Karpas-422 (cell line): Measurements from ENCODE around the gene AGAP2. TPM values are rescaled to one million over a fixed set of nuclear protein-coding genes. Genes with fewer than 3 reads are reported as not detected.
"Not testable (repeated sequence)": the region's sequence is repeated elsewhere in the genome, so short reads cannot be mapped to it uniquely, and the experiment has no call there.

Source experiments
- DNase-seq: peaks from one replicate; pipeline ENCODE4 v3.0.0-alpha.2; 2015
- H2AFZ ChIP-seq: fragments of 200-600 bp; sonication (generic); 2 replicates; pipeline ENCODE4 v1.6.1; 2014; ENCODE audit warnings: antibody characterized with exemption, low read length, mixed read lengths
- H3K27ac ChIP-seq: fragments of 200-600 bp; sonication (generic); 2 replicates; pipeline ENCODE4 v1.5.1; 2014; ENCODE audit warnings: mild to moderate bottlenecking, low read length, moderate library complexity
- H3K27me3 ChIP-seq: fragments of 200-600 bp; sonication (generic); 2 replicates; pipeline ENCODE4 v1.6.1; 2014; ENCODE audit warnings: low read length, mixed read lengths
- H3K36me3 ChIP-seq: fragments of 200-600 bp; sonication (generic); 2 replicates; pipeline ENCODE4 v1.6.1; 2014; ENCODE audit warnings: low read length, mixed read lengths; ENCODE audit not compliant: insufficient read depth
- H3K4me1 ChIP-seq: fragments of 200-600 bp; sonication (generic); 2 replicates; pipeline ENCODE4 v1.6.1; 2014; ENCODE audit warnings: mild to moderate bottlenecking, low read length, mixed read lengths
- H3K4me2 ChIP-seq: fragments of 200-600 bp; sonication (generic); 2 replicates; pipeline ENCODE4 v1.6.1; 2014; ENCODE audit warnings: low read length, low read depth, mild to moderate bottlenecking; ENCODE audit not compliant: poor library complexity, severe bottlenecking
- H3K4me3 ChIP-seq: fragments of 200-600 bp; sonication (generic); 2 replicates; pipeline ENCODE4 v1.5.1; 2014; ENCODE audit warnings: mild to moderate bottlenecking, antibody characterized with exemption, low read length, mixed read lengths
- H3K79me2 ChIP-seq: fragments of 200-600 bp; sonication (generic); 2 replicates; pipeline ENCODE4 v1.6.1; 2014; ENCODE audit warnings: mild to moderate bottlenecking, low read length, mixed read lengths
- H3K9ac ChIP-seq: fragments of 200-600 bp; sonication (generic); 2 replicates; pipeline ENCODE4 v1.6.0; 2014; ENCODE audit warnings: low read length
- H3K9me2 ChIP-seq: fragments of 200-600 bp; sonication (generic), shearing (Covaris generic); replicated peaks from 2 replicates; pipeline ENCODE4 v1.6.0; 2014; ENCODE audit warnings: mild to moderate bottlenecking, low read length, moderate library complexity; ENCODE audit not compliant: insufficient read depth
- H3K9me3 ChIP-seq: fragments of 300-700, 200-600 bp; sonication (generic); 2 replicates; pipeline ENCODE4 v1.6.1; 2014; ENCODE audit warnings: low read length, mixed read lengths
- H4K20me1 ChIP-seq: fragments of 200-600 bp; sonication (generic); 2 replicates; pipeline ENCODE4 v1.6.1; 2014; ENCODE audit warnings: mild to moderate bottlenecking, antibody characterized with exemption, low read length, low read depth; ENCODE audit not compliant: insufficient read depth
- total RNA-seq: library from RNA; depleted of rRNA; stranded (reverse); fragments of >200 nt; shearing (Covaris generic); gene quantifications from 2 replicates; pipeline ENCODE4 v1.2.3, GENCODE V29; 2014; ENCODE audit warnings: low replicate concordance

AGAP2 gene
- total RNA-seq, 1 experiment from 2014 or later = 6.7 TPM

DNA sequence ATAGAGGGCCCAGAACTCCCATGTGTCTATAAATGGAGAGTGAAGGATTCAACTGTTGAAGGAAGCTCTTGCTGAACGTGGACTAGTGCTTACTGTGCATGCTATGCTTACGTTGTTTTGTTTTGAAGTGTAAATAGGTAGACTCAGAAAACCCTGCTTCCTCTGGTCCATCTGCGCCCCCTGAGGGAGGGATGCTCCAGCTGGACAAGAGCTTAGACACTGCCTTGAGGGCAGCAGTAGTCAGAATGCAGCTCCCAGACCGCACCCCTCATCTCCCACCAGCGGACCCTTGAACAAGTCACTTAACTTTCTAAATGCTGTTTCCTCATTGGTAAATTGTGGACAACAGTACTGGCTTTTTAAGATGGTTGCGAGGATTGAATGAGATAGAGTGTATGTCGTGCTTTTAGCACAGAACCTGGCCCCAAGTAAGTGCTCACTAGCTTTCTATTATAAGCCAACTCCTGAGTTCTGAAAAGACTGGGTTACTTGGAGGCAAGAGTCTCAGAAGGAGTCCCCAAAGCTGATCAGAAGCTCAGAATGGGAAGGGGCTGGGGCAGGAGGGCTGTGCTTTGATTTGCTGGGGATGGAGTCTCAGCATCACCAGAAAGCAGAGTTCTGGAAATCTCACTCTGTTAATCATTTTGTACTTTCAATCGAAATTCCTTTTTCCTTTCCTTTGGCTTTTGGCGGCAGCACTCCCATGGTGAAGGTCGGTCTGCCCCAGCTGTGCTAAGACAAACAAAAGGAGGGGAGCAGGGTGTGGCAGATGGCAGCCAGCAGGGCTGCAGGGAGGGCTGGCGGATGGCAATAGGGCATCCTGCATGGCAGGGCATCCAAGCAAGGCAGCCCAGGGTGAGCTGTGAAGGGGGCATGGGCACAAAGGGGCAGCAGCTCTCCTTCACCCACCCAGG is 15.6 kb downstream of the AGAP2 start:
- no peaks in the 10 kb centered on the region for H3K4me1 ChIP-seq
- H4K20me1 ChIP-seq = no peaks in the 10 kb centered on the region
- no peaks in the 10 kb centered on the region for H3K79me2 ChIP-seq
- H3K4me2 ChIP-seq = no peak overlapping the region
- no peak overlapping the region for H2AFZ ChIP-seq
- no peaks in the 10 kb centered on the region for H3K27me3 ChIP-seq
- no peaks in the 10 kb centered on the region for H3K9me2 ChIP-seq
- no peak for DNase-seq
- no peak overlapping the region for H3K4me3 ChIP-seq
- H3K9ac ChIP-seq = no peak overlapping the region
- peaks cover 10% of the 10 kb centered on the region; the same call in 1 of the 2 replicates for H3K36me3 ChIP-seq
- H3K27ac ChIP-seq = no peak overlapping the region
- no peaks in the 10 kb centered on the region for H3K9me3 ChIP-seq

DNA sequence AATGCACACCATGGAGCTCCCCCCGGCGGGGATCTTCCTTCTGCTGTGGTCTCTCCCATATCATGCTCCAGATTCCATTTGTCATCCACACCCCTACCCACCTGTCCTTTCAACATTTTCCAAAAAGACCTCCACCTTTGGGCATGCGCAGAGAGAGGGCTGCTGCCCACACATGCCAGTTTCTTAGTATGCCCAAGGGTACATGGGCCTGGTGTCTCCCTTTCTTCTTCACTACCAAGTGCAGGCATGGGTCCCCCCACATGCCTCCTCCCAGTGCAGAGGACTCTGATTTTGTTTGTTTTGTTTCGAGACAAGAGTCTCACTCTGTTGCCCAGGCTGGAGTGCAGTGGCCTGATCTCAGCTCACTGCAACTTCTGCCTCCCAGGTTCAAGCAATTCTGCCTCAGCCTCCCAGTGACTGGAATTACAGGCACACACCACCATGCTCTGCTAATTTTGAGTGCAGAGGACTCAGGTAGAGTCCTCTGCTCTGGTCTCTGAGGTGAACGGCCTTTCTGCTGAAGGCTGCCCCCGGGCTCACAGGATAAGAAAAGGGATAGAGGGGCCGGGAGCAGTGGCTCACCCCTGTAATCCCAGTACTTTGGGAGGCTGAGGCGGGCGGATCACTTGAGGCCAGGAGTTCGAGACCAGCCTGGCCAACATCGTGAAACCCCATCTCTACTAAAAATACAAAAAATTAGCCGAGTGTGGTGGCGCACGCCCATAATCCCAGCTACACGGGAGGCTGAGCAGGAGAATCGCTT is 16.5 kb downstream of the AGAP2 start:
- not testable (repeated sequence) for H3K27ac ChIP-seq, H3K4me1 ChIP-seq, DNase-seq, H2AFZ ChIP-seq, H4K20me1 ChIP-seq, H3K9ac ChIP-seq, H3K4me2 ChIP-seq, H3K4me3 ChIP-seq, H3K79me2 ChIP-seq, H3K27me3 ChIP-seq, H3K9me2 ChIP-seq, H3K9me3 ChIP-seq
- peaks cover 13% of the 10 kb centered on the region for H3K36me3 ChIP-seq

DNA sequence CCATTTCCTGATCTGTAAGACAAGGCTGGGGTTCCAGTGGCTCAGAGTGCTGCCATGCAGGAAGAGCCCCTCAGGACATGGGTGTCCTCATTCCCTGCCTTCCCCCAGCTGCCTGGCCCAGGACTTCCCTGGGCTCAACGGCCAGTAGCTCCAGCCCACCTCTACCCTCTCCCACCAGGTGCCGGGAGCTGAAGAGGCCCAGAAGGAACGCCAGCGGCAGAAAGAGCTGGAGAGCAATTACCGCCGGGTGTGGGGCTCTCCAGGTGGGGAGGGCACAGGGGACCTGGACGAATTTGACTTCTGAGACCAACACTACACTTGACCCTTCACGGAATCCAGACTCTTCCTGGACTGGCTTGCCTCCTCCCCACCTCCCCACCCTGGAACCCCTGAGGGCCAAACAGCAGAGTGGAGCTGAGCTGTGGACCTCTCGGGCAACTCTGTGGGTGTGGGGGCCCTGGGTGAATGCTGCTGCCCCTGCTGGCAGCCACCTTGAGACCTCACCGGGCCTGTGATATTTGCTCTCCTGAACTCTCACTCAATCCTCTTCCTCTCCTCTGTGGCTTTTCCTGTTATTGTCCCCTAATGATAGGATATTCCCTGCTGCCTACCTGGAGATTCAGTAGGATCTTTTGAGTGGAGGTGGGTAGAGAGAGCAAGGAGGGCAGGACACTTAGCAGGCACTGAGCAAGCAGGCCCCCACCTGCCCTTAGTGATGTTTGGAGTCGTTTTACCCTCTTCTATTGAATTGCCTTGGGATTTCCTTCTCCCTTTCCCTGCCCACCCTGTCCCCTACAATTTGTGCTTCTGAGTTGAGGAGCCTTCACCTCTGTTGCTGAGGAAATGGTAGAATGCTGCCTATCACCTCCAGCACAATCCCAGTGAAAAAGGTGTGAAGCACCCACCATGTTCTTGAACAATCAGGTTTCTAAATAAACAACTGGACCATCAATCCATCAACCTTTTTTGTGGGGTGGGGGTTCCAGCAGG is 17.6 kb downstream of the AGAP2 start:
- no peak for DNase-seq
- Histone ChIP-seq H3K36me3 (peaks cover 24% of the 10 kb centered on the region), H3K9me2 (no peaks in the 10 kb centered on the region), H2AFZ (no peak overlapping the region), H4K20me1 (no peaks in the 10 kb centered on the region), H3K27me3 (no peaks in the 10 kb centered on the region), H3K4me3 (no peak overlapping the region), H3K4me2 (no peak overlapping the region), H3K79me2 (no peaks in the 10 kb centered on the region), H3K9ac (no peak overlapping the region), H3K4me1 (peaks cover 3% of the 10 kb centered on the region; the same call in 1 of the 2 replicates), H3K27ac (no peak overlapping the region), H3K9me3 (no peaks in the 10 kb centered on the region)

DNA sequence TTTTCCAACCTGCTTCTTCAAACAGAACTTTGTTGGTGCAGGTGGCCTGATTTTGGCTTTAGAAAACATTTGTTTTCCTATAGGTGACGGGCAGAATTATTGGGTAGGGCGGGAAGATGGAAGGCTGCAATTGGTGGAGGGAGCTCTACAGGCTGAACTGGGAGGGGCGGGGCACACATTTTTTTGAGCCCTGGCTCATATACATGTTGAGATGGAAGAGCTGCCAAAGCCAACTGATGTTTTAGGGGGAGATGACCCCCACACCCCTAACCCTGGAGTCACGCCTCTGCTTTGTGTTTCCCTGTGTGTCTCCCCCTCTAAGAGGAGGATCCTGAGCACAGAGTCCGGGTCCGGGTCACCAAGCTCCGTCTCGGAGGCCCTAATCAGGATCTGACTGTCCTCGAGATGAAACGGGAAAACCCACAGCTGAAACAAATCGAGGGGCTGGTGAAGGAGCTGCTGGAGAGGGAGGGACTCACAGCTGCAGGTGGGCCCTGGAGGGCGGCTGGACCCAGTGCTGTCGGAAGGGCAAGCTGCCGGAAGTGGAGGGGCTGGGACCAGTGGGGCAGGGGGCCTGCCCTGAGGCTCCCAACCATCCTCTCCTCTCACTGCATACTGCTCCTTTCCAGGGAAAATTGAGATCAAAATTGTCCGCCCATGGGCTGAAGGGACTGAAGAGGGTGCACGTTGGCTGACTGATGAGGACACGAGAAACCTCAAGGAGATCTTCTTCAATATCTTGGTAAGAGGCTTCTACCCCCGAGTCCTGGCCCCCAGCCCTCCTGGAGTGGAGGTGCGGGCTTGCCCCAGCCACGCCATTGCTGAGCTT is 18.6 kb downstream of the AGAP2 start:
- no peak overlapping the region for H3K27ac ChIP-seq
- H3K79me2 ChIP-seq = no peaks in the 10 kb centered on the region
- no peaks in the 10 kb centered on the region for H3K9me3 ChIP-seq
- no peak overlapping the region for H3K9ac ChIP-seq
- H3K9me2 ChIP-seq = no peaks in the 10 kb centered on the region
- H4K20me1 ChIP-seq = no peaks in the 10 kb centered on the region
- no peak overlapping the region for H3K4me3 ChIP-seq
- H3K36me3 ChIP-seq = peaks cover 28% of the 10 kb centered on the region
- H2AFZ ChIP-seq = no peak overlapping the region
- H3K27me3 ChIP-seq = no peaks in the 10 kb centered on the region
- DNase-seq = no peak
- peaks cover 10% of the 10 kb centered on the region for H3K4me1 ChIP-seq
- H3K4me2 ChIP-seq = no peak overlapping the region

DNA sequence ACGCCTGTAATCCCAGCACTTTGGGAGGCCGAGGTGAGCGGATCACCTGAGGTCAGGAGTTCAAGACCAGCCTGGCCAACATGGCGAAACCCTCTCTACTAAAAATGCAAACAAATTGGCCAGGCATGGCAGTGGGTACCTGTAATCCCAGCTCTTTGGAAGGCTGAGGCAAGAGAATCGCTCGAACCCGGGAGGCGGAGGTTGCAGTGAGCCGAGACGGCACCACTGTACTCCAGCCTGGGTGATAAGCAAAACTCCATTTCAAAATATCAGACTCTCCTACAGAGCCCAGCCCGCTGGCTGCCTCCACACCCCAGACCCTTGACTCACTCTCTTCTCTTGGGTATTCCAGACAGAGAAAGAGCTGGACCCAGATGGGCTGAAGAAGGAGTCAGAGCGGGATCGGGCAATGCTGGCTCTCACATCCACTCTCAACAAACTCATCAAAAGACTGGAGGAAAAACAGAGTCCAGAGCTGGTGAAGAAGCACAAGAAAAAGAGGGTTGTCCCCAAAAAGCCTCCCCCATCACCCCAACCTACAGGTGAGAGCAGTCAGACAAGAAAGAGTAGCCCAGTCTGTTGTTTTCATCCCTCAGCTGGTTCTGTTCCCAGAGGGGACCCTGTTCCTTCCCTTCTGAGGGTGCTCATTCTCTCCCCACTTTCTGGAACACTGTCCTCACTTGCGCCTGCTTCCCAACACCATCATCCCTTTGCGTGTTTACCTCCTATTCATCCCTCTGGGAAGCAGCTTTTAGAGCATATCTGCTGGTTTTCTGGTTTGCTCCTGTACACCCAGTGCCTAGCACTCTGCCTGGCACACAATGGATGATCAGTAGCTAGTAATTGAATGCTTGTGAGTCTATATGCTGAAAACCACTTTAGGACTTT is 19.7 kb downstream of the AGAP2 start:
- no peak overlapping the region for H3K4me2 ChIP-seq
- H4K20me1 ChIP-seq = no peaks in the 10 kb centered on the region
- no peak overlapping the region for H3K27ac ChIP-seq
- H3K9ac ChIP-seq = no peak overlapping the region
- no peak for DNase-seq
- no peak overlapping the region for H3K4me3 ChIP-seq
- H2AFZ ChIP-seq = no peak overlapping the region
- peaks cover 28% of the 10 kb centered on the region for H3K36me3 ChIP-seq
- peaks cover 10% of the 10 kb centered on the region for H3K4me1 ChIP-seq
- no peaks in the 10 kb centered on the region for H3K9me3 ChIP-seq
- H3K9me2 ChIP-seq = no peaks in the 10 kb centered on the region
- no peaks in the 10 kb centered on the region for H3K79me2 ChIP-seq
- no peaks in the 10 kb centered on the region for H3K27me3 ChIP-seq

DNA sequence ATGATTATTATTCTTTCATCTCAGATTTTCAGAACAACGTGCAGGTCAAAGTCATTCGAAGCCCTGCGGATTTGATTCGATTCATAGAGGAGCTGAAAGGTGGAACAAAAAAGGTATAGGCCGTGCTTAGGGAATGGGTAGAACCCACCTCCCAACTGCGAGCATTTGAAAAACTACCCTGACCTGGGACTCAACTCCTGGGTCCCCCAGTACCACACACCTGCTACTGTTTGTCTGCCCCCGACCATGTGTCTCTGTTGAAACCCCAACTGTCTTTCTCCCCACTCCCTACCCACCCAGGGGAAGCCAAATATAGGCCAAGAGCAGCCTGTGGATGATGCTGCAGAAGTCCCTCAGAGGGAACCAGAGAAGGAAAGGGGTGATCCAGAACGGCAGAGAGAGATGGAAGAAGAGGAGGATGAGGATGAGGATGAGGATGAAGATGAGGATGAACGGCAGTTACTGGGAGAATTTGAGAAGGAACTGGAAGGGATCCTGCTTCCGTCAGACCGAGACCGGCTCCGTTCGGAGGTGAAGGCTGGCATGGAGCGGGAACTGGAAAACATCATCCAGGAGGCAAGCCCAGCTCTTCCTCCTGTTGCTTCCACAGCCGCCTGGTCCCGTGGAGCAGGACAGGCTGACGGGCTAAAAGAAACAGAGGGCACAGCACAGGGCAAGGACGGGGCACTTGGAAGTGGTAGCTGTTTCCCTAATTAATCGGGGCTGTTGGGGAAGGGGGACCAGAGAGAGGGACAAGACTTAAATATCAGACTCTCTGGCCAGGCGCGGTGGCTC is 20.5 kb downstream of the AGAP2 start:
- Histone ChIP-seq H3K4me3 (no peak overlapping the region), H3K36me3 (peaks cover 28% of the 10 kb centered on the region), H3K27me3 (no peaks in the 10 kb centered on the region), H3K9ac (no peak overlapping the region), H3K9me2 (no peaks in the 10 kb centered on the region), H3K27ac (no peak overlapping the region), H4K20me1 (no peaks in the 10 kb centered on the region), H3K4me2 (no peak overlapping the region), H3K79me2 (no peaks in the 10 kb centered on the region), H3K4me1 (peaks cover 10% of the 10 kb centered on the region), H3K9me3 (no peaks in the 10 kb centered on the region), H2AFZ (no peak overlapping the region)
- DNase-seq = no peak
